GM12878 (cell line): ENCODE measurements around the gene ARL5C. TPM values are rescaled to one million over a fixed set of nuclear protein-coding genes. Genes with fewer than 3 reads are reported as not detected.
"Not testable (repeated sequence)": the region's sequence is repeated elsewhere in the genome, so short reads cannot be mapped to it uniquely, and the experiment has no call there.

Experiments
- ATAC-seq: fragments of 200-7000 bp; cut with Tn5 transposase; 3 replicates; pipeline ENCODE4 v1.9.1; 2020; ENCODE audit warnings: mild to moderate bottlenecking, moderate library complexity
- BruUV-seq: library from RNA; stranded (reverse); fragments of 400-500 nt; replicated peaks from 2 replicates; lab custom pipeline; 2021; lab: Mats Ljungman, UMichigan
- CTCF ChIA-PET: fragments of 300-600 bp; sonication (Branson Sonifier 250); formaldehyde crosslinking; extraction: SDS; loops from one replicate; lab custom pipeline; 2021; ENCODE audit warnings: inconsistent platforms; lab: Yijun Ruan, JAX
- POLR2A ChIA-PET: fragments of 350-600 bp; formaldehyde crosslinking; extraction: SDS; loops from one replicate; lab custom pipeline; 2021; ENCODE audit warnings: inconsistent platforms; lab: Charles Lee
- RAD21 ChIA-PET: fragments of 300-600 bp; sonication (Branson Sonifier 250); formaldehyde crosslinking; loops from one replicate; lab custom pipeline; 2023; ENCODE audit warnings: antibody characterized with exemption; ENCODE audit not compliant: unreplicated experiment; lab: Charles Lee
- SMC1A ChIA-PET: fragments of 300-600 bp; sonication (Branson Sonifier 250); formaldehyde crosslinking; loops from one replicate; lab custom pipeline; 2023; ENCODE audit not compliant: unreplicated experiment, uncharacterized antibody; lab: Charles Lee
- DNase-seq: peaks from one replicate; pipeline ENCODE4 v3.0.0-alpha.2; 2011; ENCODE audit warnings: low read depth, low spot score
- FAIRE-seq: peaks from 3 replicates; lab custom pipeline; 2011; peaks lifted over from hg19 to GRCh38; lab: Jason Lieb, UNC
- H2AFZ ChIP-seq: 2 replicates; pipeline ENCODE4 v1.6.0; 2011; ENCODE audit warnings: low read depth, low read length, control low read depth; ENCODE audit not compliant: control insufficient read depth
- H3K27ac ChIP-seq: 2 replicates; pipeline ENCODE4 v1.5.1; 2011; ENCODE audit warnings: control low read depth; ENCODE audit not compliant: control insufficient read depth, insufficient read depth
- H3K27me3 ChIP-seq, 2 experiments: replicated peaks in 1 of 2; 2 replicates each; pipeline versions ENCODE4 v1.6.0 to v1.6.1; 2011; ENCODE audit warnings: low read length in 1 of 2; ENCODE audit not compliant: control insufficient read depth in 2 of 2, insufficient read depth in 2 of 2
- H3K36me3 ChIP-seq, 2 experiments: 2 replicates each; pipeline ENCODE4 v1.5.1; 2011; ENCODE audit warnings: low read length in 1 of 2; ENCODE audit not compliant: control insufficient read depth in 2 of 2, insufficient read depth in 2 of 2
- H3K4me1 ChIP-seq: 2 replicates; pipeline ENCODE4 v1.6.1; 2011; ENCODE audit warnings: mild to moderate bottlenecking, low read length, moderate library complexity, mixed read lengths; ENCODE audit not compliant: control insufficient read depth, insufficient read depth
- H3K4me2 ChIP-seq: 2 replicates; pipeline ENCODE4 v1.6.0; 2011; ENCODE audit warnings: control low read depth; ENCODE audit not compliant: control insufficient read depth, insufficient read depth
- H3K4me3 ChIP-seq: fragments of 200-600 bp; sonication (generic); 2 replicates; pipeline ENCODE4 v1.5.1; 2016
- H3K79me2 ChIP-seq: 2 replicates; pipeline ENCODE4 v1.6.0; 2011; ENCODE audit warnings: low read length; ENCODE audit not compliant: control insufficient read depth, insufficient read depth
- H3K9ac ChIP-seq: 2 replicates; pipeline ENCODE4 v1.8.0; 2011; ENCODE audit warnings: low read length, control low read depth, mixed read lengths; ENCODE audit not compliant: control insufficient read depth, insufficient read depth
- H3K9me3 ChIP-seq: replicated peaks from 3 replicates; pipeline ENCODE4 v1.5.1; 2011; ENCODE audit warnings: mild to moderate bottlenecking, low read length; ENCODE audit not compliant: control insufficient read depth, insufficient read depth
- H4K20me1 ChIP-seq: 2 replicates; pipeline ENCODE4 v1.6.0; 2011; ENCODE audit not compliant: control insufficient read depth, insufficient read depth
- NR2C1 ChIP-seq: fragments of 450-650 bp; IDR thresholded peaks from 2 replicates; pipeline ENCODE4 v1.6.1; 2017; ENCODE audit warnings: antibody characterized with exemption, mild to moderate bottlenecking, moderate library complexity
- SPI1 ChIP-seq: IDR thresholded peaks from 2 replicates; pipeline ENCODE4 v1.6.1; 2011; ENCODE audit warnings: low read depth, mild to moderate bottlenecking, low read length, moderate library complexity, borderline replicate concordance; ENCODE audit not compliant: insufficient read depth
- ZBTB33 ChIP-seq: fragments of 450-650 bp; IDR thresholded peaks from 2 replicates; pipeline ENCODE4 v1.6.1; 2017; ENCODE audit warnings: mild to moderate bottlenecking
- ZBTB40 ChIP-seq: fragments of 450-650 bp; IDR thresholded peaks from 2 replicates; pipeline ENCODE4 v1.6.1; 2016; ENCODE audit warnings: mild to moderate bottlenecking, moderate library complexity, borderline replicate concordance
- WGBS: methylation state at CpG from one replicate; pipeline ENCODE4 v1.1.6; 2016; ENCODE audit warnings: low lambda C conversion rate; ENCODE audit not compliant: insufficient replicate concordance, insufficient coverage; ENCODE audit errors: missing lambda C conversion rate; 5-methylcytosine and 5-hydroxymethylcytosine counted together
- in situ Hi-C: fragments of 300-500 bp; cut with MboI; formaldehyde crosslinking; loops from 9 replicates; pipeline ENCODE4 v1.14.3; 2018; ENCODE audit warnings: mixed read lengths
- intact Hi-C: fragments of 100-400 bp; cut with micrococcal nuclease; formaldehyde crosslinking; loops from one replicate; pipeline ENCODE4 v1.14.2; 2022; ENCODE audit not compliant: unreplicated experiment
- polyA plus RNA-seq, 11 experiments: library from polyadenylated mRNA; depleted of rRNA in 4 of 11; unstranded in 6 of 11; stranded (reverse) in 5 of 11; fragments of >200 nt; fragmentation: Nextera tagmentation in 4 of 11; fragmentation: Illumina TruSeq in 1 of 11; extraction: Ambion mirVana in 4 of 11; extraction: Trizol in 1 of 11; gene quantifications; 1 replicate in 1 of 11; 2 replicates in 10 of 11; pipeline versions ENCODE4 v1.2.1 to v1.2.3, GENCODE V29; 2011 to 2016; ENCODE audit warnings: inconsistent platforms in 2 of 11, missing spikeins in 2 of 11, low read depth in 1 of 11
- total RNA-seq, 4 experiments: library from RNA; depleted of rRNA in 3 of 4; stranded (reverse); fragments of >200 nt in 3 of 4; fragmentation: Illumina TruSeq in 1 of 4; extraction: Trizol in 1 of 4; gene quantifications; 2 replicates each; pipeline versions ENCODE4 v1.2.1 to v1.2.3, GENCODE V29; 2013 to 2021

ARL5C gene
- total and polyA plus RNA-seq, 10 of the 15 experiments (the other 5 are each of a cell fraction or from before 2014, with no cell fraction given): not detected

- RAD21 ChIA-PET, H2AFZ ChIP-seq, H3K9ac ChIP-seq, in situ Hi-C loops, H3K9me3 ChIP-seq, DNase-seq, FAIRE-seq, H3K27me3 ChIP-seq, H4K20me1 ChIP-seq, H3K4me3 ChIP-seq, intact Hi-C loops, BruUV-seq, H3K36me3 ChIP-seq, ATAC-seq, H3K4me1 ChIP-seq, H3K4me2 ChIP-seq, H3K27ac ChIP-seq, H3K79me2 ChIP-seq: not testable (repeated sequence)
- WGBS: 70% methylated on average over 10 of the region's 10 CpGs
- POLR2A ChIA-PET: interaction anchor here (0.7 kb wide), 1 partner anchor 440 kb away, joined by 3 read pairs; no protein-coding TSS in a partner anchor
- SMC1A ChIA-PET: interaction anchor here (1.0 to 7.6 kb wide), 2 partner anchors 15 to 35 kb away, joined by 3 to 47 read pairs; partner anchors contain the start of gene PLXDC1
- CTCF ChIA-PET: interaction anchor here (1.6 to 1.8 kb wide), 2 partner anchors 64 to 185 kb away, joined by 4 to 10 read pairs; no protein-coding TSS in a partner anchor
Observed at GRCh38 chr17:39168503-39168902, 2.5 kb upstream of the ARL5C start.

GRCh38 chr17:39167476-39167875 lies 1.5 kb upstream of the ARL5C start:
- 30% methylated on average over 2 of the region's 2 CpGs for WGBS
- CTCF ChIA-PET: interaction anchor here (1.5 to 5.0 kb wide), 7 partner anchors 7 to 184 kb away, joined by 4 to 128 read pairs (median 12); partner anchors contain the start of genes PLXDC1 and RPL19
- Histone ChIP-seq H3K9ac (no peak overlapping the region), H3K4me1 (peaks cover 9% of the 10 kb centered on the region), H3K27ac (no peak overlapping the region), H2AFZ (no peak overlapping the region), H3K27me3 (peaks cover 0 to 2% of the 10 kb centered on the region in 2 experiments; a peak in 2 of 4 replicates), H3K9me3 (no peaks in the 10 kb centered on the region), H3K79me2 (no peaks in the 10 kb centered on the region), H3K4me3 (no peak overlapping the region), H3K4me2 (no peak overlapping the region), H4K20me1 (no peaks in the 10 kb centered on the region), H3K36me3 (no peaks in the 10 kb centered on the region)
- no peak for DNase-seq
- intact Hi-C loops (no loop called here), in situ Hi-C loops (no loop called here)
- peak; percentile 24; the same call in 2 of the 3 replicates for ATAC-seq
- SMC1A ChIA-PET: interaction anchor here (0.7 to 7.6 kb wide), 7 partner anchors 14 to 185 kb away, joined by 3 to 47 read pairs (median 3); partner anchors contain the start of gene PLXDC1
- POLR2A ChIA-PET: interaction anchor here (0.6 to 0.9 kb wide), 2 partner anchors 111 to 132 kb away, joined by 3 read pairs; no protein-coding TSS in a partner anchor
- RAD21 ChIA-PET: interaction anchor here (1.3 to 1.8 kb wide), 3 partner anchors 14 to 184 kb away, joined by 6 to 11 read pairs (median 7); no protein-coding TSS in a partner anchor
- BruUV-seq: no TSS peak
- no peak for FAIRE-seq
- TF ChIP-seq SPI1 (peak; percentile 8; the same call in 1 of the 2 replicates), ZBTB33 (no peak), ZBTB40 (no peak), NR2C1 (no peak)
